ENCODE results near the gene DEPP1.

- TF ChIP-seq CTCF (IDR thresholded peaks at IDR 0.05) (no peak), POLR2A (IDR thresholded peaks at IDR 0.05) (no peak)
Measured at GRCh38 chr10:44970812-44971395, 7.7 kb downstream of the DEPP1 start.
